ENCODE measurements around the gene SCYL1.

Gene SCYL1

GRCh38 chr11:65581928-65582327 is 57.0 kb downstream of the SCYL1 start:
- DNase-seq (ENCODE audit: low read depth in 2 of 2) = no peak

DNA sequence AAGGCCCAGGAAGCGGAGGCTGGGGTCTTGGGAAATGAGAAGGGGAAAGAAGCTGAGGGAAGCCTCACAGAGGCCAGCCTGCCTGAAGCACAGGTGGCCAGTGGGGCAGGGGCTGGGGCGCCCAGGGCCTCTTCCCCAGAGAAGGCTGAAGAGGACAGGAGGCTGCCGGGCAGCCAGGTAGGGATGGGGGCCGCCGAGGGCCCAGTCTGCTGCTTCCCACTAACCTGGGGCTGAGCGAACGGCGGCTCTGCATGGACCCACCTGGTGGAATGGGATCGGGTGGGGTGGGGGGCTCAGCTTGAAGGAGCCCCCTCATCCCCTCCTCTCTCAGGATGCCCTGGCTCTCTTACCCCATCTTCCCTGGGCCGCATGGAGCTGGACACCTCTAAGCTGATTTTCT is 58.7 kb downstream of the SCYL1 start:
- no peak for DNase-seq (ENCODE audit: low read depth in 2 of 2)

GRCh38 chr11:65584106-65584505 is 59.2 kb downstream of the SCYL1 start:
- no peak for DNase-seq (ENCODE audit: low read depth in 2 of 2)

GRCh38 chr11:65584723-65585171 is 59.9 kb downstream of the SCYL1 start:
- no peak for DNase-seq (ENCODE audit: low read depth in 2 of 2)

- DNase-seq (ENCODE audit: low read depth in 2 of 2) = no peak
These were observed 60.7 kb downstream of the SCYL1 start for GRCh38 chr11:65585396-65586246.

DNA sequence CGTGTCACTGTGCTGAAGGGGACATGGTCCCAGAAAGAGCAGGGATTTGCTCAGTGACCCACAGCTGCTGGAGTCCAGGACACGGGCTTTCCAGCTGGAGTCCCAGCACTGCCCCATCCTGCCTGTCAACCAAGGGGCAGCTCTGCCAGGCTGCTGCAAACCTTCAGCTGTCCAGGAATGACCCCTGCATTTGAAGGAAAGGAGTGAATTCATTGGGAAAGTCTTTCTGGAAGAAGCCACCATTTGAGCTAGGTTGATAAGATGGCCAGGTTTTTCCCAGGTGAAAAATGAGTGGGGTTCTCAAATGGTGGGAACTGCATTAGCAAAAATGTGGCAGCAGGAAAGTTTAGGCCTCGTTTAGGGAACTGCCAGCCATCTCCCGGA is 61.4 kb downstream of the SCYL1 start:
- no peak for DNase-seq (ENCODE audit: low read depth in 2 of 2)

- no peak for DNase-seq (ENCODE audit: low read depth in 2 of 2)
These were observed 61.8 kb downstream of the SCYL1 start for GRCh38 chr11:65586676-65587075.

Data from stimulated activated CD4-positive, alpha-beta T cell treated with anti-CD3 and anti-CD28 coated beads, Interleukin-15, amount 100 ng/mL, for 48 hours (primary cell).